WTC11 (cell line): ENCODE results near the gene SOCS2. TPM values are rescaled to one million over a fixed set of nuclear protein-coding genes. Genes with fewer than 3 reads are reported as not detected.

Experiments
- ATAC-seq: fragments of 200-7000 bp; cut with Tn5 transposase; 2 replicates; pipeline ENCODE4 v1.10.0; 2021; ENCODE audit warnings: mild to moderate bottlenecking, moderate library complexity
- CTCF ChIA-PET: fragments of 300-600 bp; sonication (Branson Sonifier 250); formaldehyde crosslinking; loops from one replicate; lab custom pipeline; 2021; ENCODE audit warnings: antibody characterized with exemption; lab: Charles Lee
- POLR2A ChIA-PET: fragments of 350-600 bp; sonication (Branson Sonifier 250); formaldehyde crosslinking; loops from one replicate; lab custom pipeline; 2021; ENCODE audit warnings: antibody characterized with exemption; lab: Charles Lee
- DNase-seq: peaks from one replicate; pipeline ENCODE4 v3.0.0; 2021; ENCODE audit warnings: low spot score
- H3K27ac Mint-ChIP-seq: 2 replicates; pipeline ENCODE4 v1.8.0; 2021; ENCODE audit warnings: mixed read lengths
- H3K27me3 Mint-ChIP-seq: 2 replicates; pipeline ENCODE4 v1.8.0; 2021; ENCODE audit warnings: low read depth, mild to moderate bottlenecking, moderate library complexity, mixed read lengths
- H3K36me3 Mint-ChIP-seq: 2 replicates; pipeline ENCODE4 v1.8.0; 2021; ENCODE audit warnings: mixed read lengths
- H3K4me1 Mint-ChIP-seq: 2 replicates; pipeline ENCODE4 v1.8.0; 2022; ENCODE audit warnings: mixed read lengths
- H3K4me3 Mint-ChIP-seq: 2 replicates; pipeline ENCODE4 v1.8.0; 2021; ENCODE audit warnings: mild to moderate bottlenecking, moderate library complexity, mixed read lengths
- H3K9me3 Mint-ChIP-seq: 2 replicates; pipeline ENCODE4 v1.8.0; 2021; ENCODE audit warnings: mixed read lengths
- ARID4B ChIP-seq: sonication (generic); formaldehyde crosslinking; IDR thresholded peaks from 2 replicates; pipeline ENCODE4 v1.8.0; 2023; ENCODE audit warnings: missing genetic modification reagents, mild to moderate bottlenecking, borderline replicate concordance
- E2F1 ChIP-seq: sonication (generic); formaldehyde crosslinking; IDR thresholded peaks from 2 replicates; pipeline ENCODE4 v1.8.0; 2022; ENCODE audit warnings: mild to moderate bottlenecking, missing genetic modification reagents
- FOXP1 ChIP-seq: sonication (generic); formaldehyde crosslinking; IDR thresholded peaks from 2 replicates; pipeline ENCODE4 v1.8.0; 2022; ENCODE audit warnings: missing genetic modification reagents, mild to moderate bottlenecking, moderate library complexity, borderline replicate concordance
- NFE2L1 ChIP-seq: sonication (generic); formaldehyde crosslinking; IDR thresholded peaks from 2 replicates; pipeline ENCODE4 v1.8.1; 2023; ENCODE audit warnings: missing genetic modification reagents
- NR2C2 ChIP-seq: sonication (generic); formaldehyde crosslinking; IDR thresholded peaks from 2 replicates; pipeline ENCODE4 v1.8.0; 2022; ENCODE audit warnings: mild to moderate bottlenecking, missing genetic modification reagents
- TEAD1 ChIP-seq: sonication (generic); formaldehyde crosslinking; IDR thresholded peaks from 2 replicates; pipeline ENCODE4 v1.8.0; 2022; ENCODE audit warnings: mild to moderate bottlenecking, missing genetic modification reagents
- USF2 ChIP-seq: sonication (generic); formaldehyde crosslinking; IDR thresholded peaks from 2 replicates; pipeline ENCODE4 v1.8.1; 2023; ENCODE audit warnings: mild to moderate bottlenecking, missing genetic modification reagents, moderate library complexity
- ZBTB21 ChIP-seq: sonication (generic); formaldehyde crosslinking; IDR thresholded peaks from 2 replicates; pipeline ENCODE4 v1.8.1; 2023; ENCODE audit warnings: mild to moderate bottlenecking, missing genetic modification reagents, borderline replicate concordance
- ZMAT4 ChIP-seq: fragments of 250-450 bp; sonication (Bioruptor Pico); IDR thresholded peaks from 2 replicates; pipeline ENCODE4 v1.9.0; 2021; ENCODE audit warnings: mild to moderate bottlenecking
- ZNF121 ChIP-seq: sonication (generic); formaldehyde crosslinking; IDR thresholded peaks from 2 replicates; pipeline ENCODE4 v1.8.0; 2023; ENCODE audit warnings: missing genetic modification reagents
- total RNA-seq: library from RNA; stranded (reverse); gene quantifications from 3 replicates; pipeline ENCODE4 v1.2.3, GENCODE V29; 2021
- TF ChIP-seq, protein P1 (sequence below): sonication (generic); formaldehyde crosslinking; IDR thresholded peaks from 2 replicates; pipeline ENCODE4 v1.8.1; 2023; ENCODE audit warnings: mild to moderate bottlenecking, moderate library complexity, missing genetic modification reagents

The SOCS2 gene
- total RNA-seq, 1 experiment from 2014 or later: 44.4 TPM

DNA sequence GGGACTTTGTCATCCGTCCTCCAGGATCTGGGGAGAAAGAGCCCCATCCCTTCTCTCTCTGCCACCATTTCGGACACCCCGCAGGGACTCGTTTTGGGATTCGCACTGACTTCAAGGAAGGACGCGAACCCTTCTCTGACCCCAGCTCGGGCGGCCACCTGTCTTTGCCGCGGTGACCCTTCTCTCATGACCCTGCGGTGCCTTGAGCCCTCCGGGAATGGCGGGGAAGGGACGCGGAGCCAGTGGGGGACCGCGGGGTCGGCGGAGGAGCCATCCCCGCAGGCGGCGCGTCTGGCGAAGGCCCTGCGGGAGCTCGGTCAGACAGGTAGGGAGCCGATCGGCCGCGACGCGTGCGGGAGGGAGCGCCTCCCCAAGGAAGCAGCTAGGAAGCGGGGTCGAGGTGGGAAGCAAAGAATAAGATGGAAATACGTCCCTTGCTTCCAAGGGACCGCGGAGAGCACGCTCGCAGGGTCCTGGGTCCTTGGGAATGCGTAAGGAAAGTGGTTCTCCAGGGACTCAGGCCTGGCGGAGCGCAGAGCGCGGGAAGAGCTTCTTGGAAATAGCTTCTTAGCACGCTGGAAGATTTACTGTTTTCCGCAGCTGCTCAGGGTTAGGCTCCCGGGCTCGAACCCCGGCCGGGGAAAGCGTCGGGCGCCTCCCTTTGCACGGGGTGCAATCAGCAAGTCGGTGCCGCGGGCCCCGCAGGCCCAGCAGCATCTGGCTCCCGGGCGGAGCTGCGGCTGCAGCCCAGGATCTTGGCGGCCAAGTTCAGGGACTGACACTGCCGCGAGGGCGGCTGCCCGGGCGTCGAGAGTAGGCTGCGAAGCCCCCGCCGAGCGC is 457 bp downstream of the SOCS2 start:
- Mint-ChIP-seq H3K4me3 (peak overlapping the region; percentile 73), H3K9me3 (no peaks in the 10 kb centered on the region), H3K27me3 (peaks cover 31% of the 10 kb centered on the region), H3K36me3 (peaks cover 15% of the 10 kb centered on the region), H3K27ac (peak overlapping the region; percentile 97), H3K4me1 (peaks cover 40% of the 10 kb centered on the region)
- ChIA-PET POLR2A (interaction anchor here (0.5 to 1.9 kb wide), 8 partner anchors 11 to 529 kb away, joined by 4 to 11 read pairs (median 4); no protein-coding TSS in a partner anchor), CTCF (interaction anchor here (0.6 to 5.2 kb wide), 6 partner anchors 110 to 529 kb away, joined by 4 to 40 read pairs (median 5); no protein-coding TSS in a partner anchor)
- ATAC-seq: no peak
- peak; percentile 59 for DNase-seq
- TF ChIP-seq NFE2L1 (CRISPR knock-in tag) (0 out of 2 replicates have a peak, but pooled peaks have one; percentile 27), FOXP1 (peak; percentile 62; the same call in 1 of the 2 replicates), TEAD1 (CRISPR knock-in tag) (0 out of 2 replicates have a peak, but pooled peaks have one; percentile 46), E2F1 (CRISPR knock-in tag) (0 out of 2 replicates have a peak, but pooled peaks have one; percentile 61), ZNF121 (CRISPR knock-in tag) (no peak), USF2 (CRISPR knock-in tag) (0 out of 2 replicates have a peak, but pooled peaks have one; percentile 17), ZMAT4 (CRISPR knock-in tag) (no peak), ARID4B (CRISPR knock-in tag) (peak; percentile 56; the same call in 1 of the 2 replicates), NR2C2 (0 out of 2 replicates have a peak, but pooled peaks have one; percentile 14)
- TF ChIP-seq, protein P1, sequence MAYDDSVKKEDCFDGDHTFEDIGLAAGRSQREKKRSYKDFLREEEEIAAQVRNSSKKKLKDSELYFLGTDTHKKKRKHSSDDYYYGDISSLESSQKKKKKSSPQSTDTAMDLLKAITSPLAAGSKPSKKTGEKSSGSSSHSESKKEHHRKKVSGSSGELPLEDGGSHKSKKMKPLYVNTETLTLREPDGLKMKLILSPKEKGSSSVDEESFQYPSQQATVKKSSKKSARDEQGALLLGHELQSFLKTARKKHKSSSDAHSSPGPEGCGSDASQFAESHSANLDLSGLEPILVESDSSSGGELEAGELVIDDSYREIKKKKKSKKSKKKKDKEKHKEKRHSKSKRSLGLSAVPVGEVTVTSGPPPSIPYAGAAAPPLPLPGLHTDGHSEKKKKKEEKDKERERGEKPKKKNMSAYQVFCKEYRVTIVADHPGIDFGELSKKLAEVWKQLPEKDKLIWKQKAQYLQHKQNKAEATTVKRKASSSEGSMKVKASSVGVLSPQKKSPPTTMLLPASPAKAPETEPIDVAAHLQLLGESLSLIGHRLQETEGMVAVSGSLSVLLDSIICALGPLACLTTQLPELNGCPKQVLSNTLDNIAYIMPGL (CRISPR knock-in tag): peak; percentile 58

DNA sequence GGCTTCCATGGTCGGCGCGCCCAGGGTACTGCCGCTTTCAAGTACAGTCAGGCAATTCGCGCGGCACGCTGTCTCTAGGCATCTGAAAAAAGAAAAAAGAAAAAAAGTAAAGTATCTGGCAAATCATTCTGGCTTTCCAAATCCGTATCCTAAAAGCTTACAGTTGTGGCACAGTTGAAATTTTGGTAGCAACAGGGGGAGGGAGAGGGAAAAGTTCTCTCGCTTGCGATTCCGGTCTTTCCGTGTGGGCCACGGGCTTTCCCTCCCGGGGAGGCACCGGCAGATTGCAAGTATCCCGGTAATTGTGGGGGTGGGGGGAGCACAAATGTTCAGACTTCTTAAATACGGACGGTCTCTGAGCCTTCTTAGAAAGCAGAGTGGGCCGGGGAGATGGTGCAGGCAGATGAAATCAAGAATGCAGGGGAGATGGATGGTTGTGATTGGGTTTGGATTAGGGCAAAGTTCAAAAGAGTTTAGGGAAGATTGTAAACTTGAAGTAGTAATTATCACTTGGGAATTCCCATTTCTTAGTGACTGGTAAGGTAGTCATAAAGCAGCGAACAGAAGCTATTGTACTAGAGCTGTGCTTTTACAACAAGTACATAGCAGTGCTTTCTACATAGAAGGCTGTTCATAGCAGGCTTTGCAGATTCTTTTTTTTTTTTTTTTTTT is 1.2 kb downstream of the SOCS2 start:
- CTCF ChIA-PET: interaction anchor here (0.7 to 5.2 kb wide), 4 partner anchors 109 to 528 kb away, joined by 3 to 40 read pairs (median 6); no protein-coding TSS in a partner anchor
- Mint-ChIP-seq H3K27me3 (peaks cover 31% of the 10 kb centered on the region), H3K36me3 (peaks cover 15% of the 10 kb centered on the region), H3K4me1 (peaks cover 46% of the 10 kb centered on the region), H3K27ac (no peak overlapping the region), H3K4me3 (peak overlapping the region; percentile 73), H3K9me3 (no peaks in the 10 kb centered on the region)
- ATAC-seq (no peak), DNase-seq (peak; percentile 22)
- TF ChIP-seq ZBTB21 (CRISPR knock-in tag) (no peak), ARID4B (CRISPR knock-in tag) (0 out of 2 replicates have a peak, but pooled peaks have one; percentile 8)
- POLR2A ChIA-PET: interaction anchor here (0.7 to 1.9 kb wide), 5 partner anchors 10 to 528 kb away, joined by 4 to 11 read pairs (median 4); no protein-coding TSS in a partner anchor
